ENCODE results near the gene MLLT11.

MLLT11 gene

GRCh38 chr1:151104630-151105029, 44.4 kb downstream of the MLLT11 start:
- Histone ChIP-seq H3K9me3 (ENCODE audit: insufficient read depth, low read depth, low read length) (no peaks in the 10 kb centered on the region), H3K4me2 (ENCODE audit: low read depth, low read length, poor library complexity, severe bottlenecking) (no peak overlapping the region), H3K9me2 (replicated peaks; ENCODE audit: low read depth, low read length) (no peaks in the 10 kb centered on the region), H2AFZ (ENCODE audit: low read length) (no peak overlapping the region), H3K36me3 (ENCODE audit: insufficient read depth, low read length) (no peaks in the 10 kb centered on the region), H3K9ac (ENCODE audit: low read depth, low read length, poor library complexity, severe bottlenecking) (no peak overlapping the region), H3K4me3 (ENCODE audit: low read length, poor library complexity, severe bottlenecking) (no peak overlapping the region), H3K4me1 (ENCODE audit: insufficient read depth, low read length, poor library complexity, severe bottlenecking) (no peaks in the 10 kb centered on the region), H3K79me2 (ENCODE audit: insufficient read depth, low read length) (no peaks in the 10 kb centered on the region), H4K20me1 (ENCODE audit: insufficient read depth, low read length, poor library complexity, severe bottlenecking) (no peaks in the 10 kb centered on the region), H3F3A (ENCODE audit: low read depth) (no peaks in the 10 kb centered on the region), H3K27me3 (ENCODE audit: insufficient read depth, low read length, poor library complexity, severe bottlenecking) (no peaks in the 10 kb centered on the region)
- TF ChIP-seq CTCF (conservative IDR thresholded peaks at IDR 0.05; ENCODE audit: low read length) (no peak), EZH2phosphoT487 (IDR thresholded peaks at IDR 0.05; ENCODE audit: borderline replicate concordance) (no peak)

DNA sequence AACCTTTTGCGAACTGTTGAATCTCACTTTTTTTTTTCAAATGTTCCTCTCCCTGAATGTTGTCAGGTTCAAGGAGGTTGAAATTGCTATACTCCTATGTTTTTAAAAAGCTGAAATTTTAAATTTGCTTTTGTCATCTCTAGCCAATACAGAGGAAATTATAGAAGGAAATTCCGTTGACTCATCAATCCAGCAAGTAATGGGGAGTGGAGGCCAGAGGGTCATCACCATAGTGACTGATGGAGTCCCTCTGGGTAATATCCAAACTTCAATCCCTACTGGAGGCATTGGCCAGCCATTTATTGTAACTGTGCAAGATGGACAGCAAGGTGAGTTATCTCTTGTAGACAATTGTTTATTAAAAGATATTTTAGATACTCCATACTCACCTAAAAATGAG, 46.7 kb downstream of the MLLT11 start:
- Histone ChIP-seq H2AFZ (ENCODE audit: low read length) (no peak overlapping the region), H3K79me2 (ENCODE audit: insufficient read depth, low read length) (no peaks in the 10 kb centered on the region), H3K9me3 (ENCODE audit: insufficient read depth, low read depth, low read length) (no peaks in the 10 kb centered on the region), H3K4me1 (ENCODE audit: insufficient read depth, low read length, poor library complexity, severe bottlenecking) (no peaks in the 10 kb centered on the region), H3K9ac (ENCODE audit: low read depth, low read length, poor library complexity, severe bottlenecking) (no peak overlapping the region), H3K9me2 (replicated peaks; ENCODE audit: low read depth, low read length) (no peaks in the 10 kb centered on the region), H3K4me2 (ENCODE audit: low read depth, low read length, poor library complexity, severe bottlenecking) (no peak overlapping the region), H3K4me3 (ENCODE audit: low read length, poor library complexity, severe bottlenecking) (no peak overlapping the region), H4K20me1 (ENCODE audit: insufficient read depth, low read length, poor library complexity, severe bottlenecking) (no peaks in the 10 kb centered on the region), H3K36me3 (ENCODE audit: insufficient read depth, low read length) (no peaks in the 10 kb centered on the region), H3F3A (ENCODE audit: low read depth) (no peaks in the 10 kb centered on the region), H3K27me3 (ENCODE audit: insufficient read depth, low read length, poor library complexity, severe bottlenecking) (no peaks in the 10 kb centered on the region)
- TF ChIP-seq CTCF (conservative IDR thresholded peaks at IDR 0.05; ENCODE audit: low read length): no peak
- no peak for TF ChIP-seq EZH2phosphoT487 (IDR thresholded peaks at IDR 0.05; ENCODE audit: borderline replicate concordance)

DNA sequence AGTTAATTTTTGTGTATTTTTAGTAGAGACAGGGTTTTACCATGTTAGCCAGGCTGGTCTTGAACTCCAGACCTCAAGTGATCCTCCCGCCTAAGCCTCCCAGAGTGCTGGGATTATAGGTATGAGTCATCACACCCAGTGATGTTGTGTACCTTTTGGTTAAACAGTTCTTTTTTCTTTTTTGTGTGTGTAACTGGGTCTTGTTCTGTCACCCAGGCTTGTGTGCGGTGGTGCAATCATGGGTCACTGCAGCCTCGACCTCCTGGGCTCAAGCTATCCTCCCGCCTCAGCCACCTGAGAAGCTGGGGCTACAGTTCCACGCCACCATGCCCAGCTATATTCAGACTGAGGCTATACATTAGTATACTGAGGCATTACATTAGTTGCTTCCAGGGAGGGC, 48.1 kb downstream of the MLLT11 start:
- Histone ChIP-seq H3K79me2 (ENCODE audit: insufficient read depth, low read length) (no peaks in the 10 kb centered on the region), H3K9me3 (ENCODE audit: insufficient read depth, low read depth, low read length) (no peaks in the 10 kb centered on the region), H3K4me1 (ENCODE audit: insufficient read depth, low read length, poor library complexity, severe bottlenecking) (no peaks in the 10 kb centered on the region), H3K36me3 (ENCODE audit: insufficient read depth, low read length) (no peaks in the 10 kb centered on the region), H3F3A (ENCODE audit: low read depth) (no peaks in the 10 kb centered on the region), H3K4me2 (ENCODE audit: low read depth, low read length, poor library complexity, severe bottlenecking) (no peak overlapping the region), H4K20me1 (ENCODE audit: insufficient read depth, low read length, poor library complexity, severe bottlenecking) (no peaks in the 10 kb centered on the region), H3K9ac (ENCODE audit: low read depth, low read length, poor library complexity, severe bottlenecking) (no peak overlapping the region), H3K27me3 (ENCODE audit: insufficient read depth, low read length, poor library complexity, severe bottlenecking) (no peaks in the 10 kb centered on the region), H2AFZ (ENCODE audit: low read length) (no peak overlapping the region), H3K4me3 (ENCODE audit: low read length, poor library complexity, severe bottlenecking) (no peak overlapping the region), H3K9me2 (replicated peaks; ENCODE audit: low read depth, low read length) (no peaks in the 10 kb centered on the region)
- no peak for TF ChIP-seq EZH2phosphoT487 (IDR thresholded peaks at IDR 0.05; ENCODE audit: borderline replicate concordance)
- TF ChIP-seq CTCF (conservative IDR thresholded peaks at IDR 0.05; ENCODE audit: low read length): no peak
